ENCODE data around the gene CCR7. TPM values are rescaled to one million over a fixed set of nuclear protein-coding genes. Genes with fewer than 3 reads are reported as not detected.

Gene CCR7
- total RNA-seq, 2 donors from 2014 or later, result 0.72 to 1.9 TPM

DNA sequence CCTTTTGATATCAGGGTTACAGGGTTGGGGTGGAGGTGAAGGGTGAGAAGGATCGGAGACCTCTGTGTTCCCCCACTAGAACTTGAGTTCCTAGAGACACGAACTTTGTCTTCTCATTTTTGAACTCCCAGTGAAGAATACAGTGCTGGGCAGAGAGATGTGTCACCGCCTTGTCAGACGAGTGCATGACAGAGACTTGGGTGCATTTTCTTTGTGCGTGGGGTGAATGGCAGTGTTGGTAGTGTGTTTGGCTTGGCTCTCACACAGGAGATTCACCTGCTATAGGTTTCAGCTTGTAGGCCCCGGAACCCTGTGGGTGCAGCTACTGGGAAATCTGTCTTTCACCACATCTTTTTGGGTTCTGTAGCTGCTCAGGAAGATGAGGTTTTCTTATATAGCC, 40.0 kb upstream of the CCR7 start:
- Histone ChIP-seq H3K4me3 (no peak overlapping the region), H3K4me1 (no peaks in the 10 kb centered on the region), H3K36me3 (no peaks in the 10 kb centered on the region), H3K27ac (no peak overlapping the region), H3K9me3 (no peaks in the 10 kb centered on the region), H3K27me3 (no peaks in the 10 kb centered on the region), H3K9ac (ENCODE audit: low read depth in 2 of 2, low read length in 2 of 2) (no peak overlapping the region)
- intact Hi-C loops (cut with DNase I), result no loop called here
- TF ChIP-seq, protein P1, sequence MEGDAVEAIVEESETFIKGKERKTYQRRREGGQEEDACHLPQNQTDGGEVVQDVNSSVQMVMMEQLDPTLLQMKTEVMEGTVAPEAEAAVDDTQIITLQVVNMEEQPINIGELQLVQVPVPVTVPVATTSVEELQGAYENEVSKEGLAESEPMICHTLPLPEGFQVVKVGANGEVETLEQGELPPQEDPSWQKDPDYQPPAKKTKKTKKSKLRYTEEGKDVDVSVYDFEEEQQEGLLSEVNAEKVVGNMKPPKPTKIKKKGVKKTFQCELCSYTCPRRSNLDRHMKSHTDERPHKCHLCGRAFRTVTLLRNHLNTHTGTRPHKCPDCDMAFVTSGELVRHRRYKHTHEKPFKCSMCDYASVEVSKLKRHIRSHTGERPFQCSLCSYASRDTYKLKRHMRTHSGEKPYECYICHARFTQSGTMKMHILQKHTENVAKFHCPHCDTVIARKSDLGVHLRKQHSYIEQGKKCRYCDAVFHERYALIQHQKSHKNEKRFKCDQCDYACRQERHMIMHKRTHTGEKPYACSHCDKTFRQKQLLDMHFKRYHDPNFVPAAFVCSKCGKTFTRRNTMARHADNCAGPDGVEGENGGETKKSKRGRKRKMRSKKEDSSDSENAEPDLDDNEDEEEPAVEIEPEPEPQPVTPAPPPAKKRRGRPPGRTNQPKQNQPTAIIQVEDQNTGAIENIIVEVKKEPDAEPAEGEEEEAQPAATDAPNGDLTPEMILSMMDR (IDR thresholded peaks at IDR 0.05), result no peak
- DNase-seq, result no peak

DNA sequence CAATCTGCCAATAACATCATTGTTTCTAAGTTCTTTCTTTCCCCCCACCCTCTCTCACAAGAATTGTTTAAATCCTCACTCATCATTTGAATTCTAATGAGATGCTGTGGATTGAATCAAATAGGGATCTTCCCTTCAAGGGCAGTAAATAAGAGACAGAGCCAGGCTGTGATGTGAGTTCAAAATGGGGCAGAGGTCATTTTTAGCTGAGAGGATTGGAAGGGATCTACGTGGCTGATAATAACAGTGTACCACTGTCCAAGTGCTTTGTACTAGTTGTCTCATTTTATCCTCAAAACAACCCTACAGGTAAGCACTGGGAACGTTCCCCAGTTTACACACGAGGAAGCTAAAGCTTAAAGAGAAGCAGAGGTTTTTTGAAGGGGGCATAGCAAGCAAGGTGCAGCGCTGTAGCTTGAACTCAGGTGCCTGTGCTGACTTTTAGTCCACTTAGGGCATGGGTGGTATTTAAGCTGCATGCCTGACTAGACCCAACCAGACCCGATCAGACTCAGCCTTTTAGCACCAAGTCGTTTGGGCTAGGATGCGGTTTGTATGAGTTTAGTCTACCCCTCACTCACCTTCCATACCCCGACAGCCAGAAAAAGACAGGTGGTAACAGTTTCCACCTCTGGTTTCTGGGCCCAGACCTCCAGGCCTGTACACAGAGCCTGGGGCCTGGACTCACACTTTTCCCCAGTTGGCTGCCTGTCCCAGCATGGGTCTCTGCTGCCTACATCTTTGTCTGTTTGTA, 39.2 kb upstream of the CCR7 start:
- Histone ChIP-seq H3K9ac (ENCODE audit: low read depth in 2 of 2, low read length in 2 of 2) (no peak overlapping the region), H3K27me3 (no peaks in the 10 kb centered on the region), H3K27ac (no peak overlapping the region), H3K4me1 (no peaks in the 10 kb centered on the region), H3K4me3 (no peak overlapping the region), H3K9me3 (no peaks in the 10 kb centered on the region), H3K36me3 (no peaks in the 10 kb centered on the region)
- DNase-seq, result no peak
- intact Hi-C loops (cut with DNase I), result no loop called here
- TF ChIP-seq, protein P1 (IDR thresholded peaks at IDR 0.05), result no peak

DNA sequence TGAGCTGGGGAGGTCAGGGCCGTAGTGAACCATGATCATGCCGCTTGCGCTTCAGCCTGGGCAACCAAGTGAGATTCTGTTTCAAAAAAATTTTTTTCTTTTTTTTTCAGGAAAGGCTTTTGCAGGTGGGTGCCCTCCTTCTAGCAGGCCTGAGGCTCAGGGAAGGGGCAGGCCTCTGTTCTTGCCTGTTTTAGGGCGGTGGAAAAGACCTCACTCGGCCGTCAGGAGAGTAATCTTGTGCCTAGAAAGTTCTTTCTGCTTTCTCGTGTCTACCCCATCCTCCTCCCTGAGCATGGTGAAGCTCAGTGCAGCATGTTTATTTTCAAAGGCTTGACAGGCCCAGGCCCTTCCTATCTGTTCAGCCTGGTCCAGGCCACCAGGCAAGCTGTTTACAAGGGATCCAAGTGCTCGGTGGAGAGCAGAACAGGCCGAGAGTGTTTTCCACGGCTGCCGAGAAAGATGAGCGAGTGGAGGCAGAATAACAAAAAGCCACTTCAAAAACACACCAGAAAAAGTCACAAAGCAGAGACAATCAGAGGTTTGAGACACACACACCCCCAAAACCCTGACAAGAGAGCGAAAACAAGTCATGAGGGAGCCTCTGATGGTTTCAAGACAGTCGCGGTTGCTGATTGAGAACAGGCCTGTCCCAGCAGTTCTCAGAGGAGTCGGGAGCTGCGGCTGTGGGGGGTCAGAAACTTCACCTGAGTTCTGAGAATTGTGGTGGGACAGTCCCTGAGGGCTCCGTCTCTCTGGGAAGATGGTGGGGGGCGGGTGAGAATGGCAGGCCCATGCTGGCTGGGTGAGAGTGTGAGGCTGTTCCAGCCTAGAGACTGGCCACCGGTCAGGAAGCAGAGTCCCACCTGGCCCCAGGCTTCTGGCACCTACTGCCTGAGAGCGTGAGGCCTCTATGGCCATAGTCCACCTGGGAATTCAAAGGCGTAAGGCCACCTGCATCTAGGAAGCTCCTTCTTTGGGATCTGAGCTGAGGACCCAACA, 37.5 kb upstream of the CCR7 start:
- peak overlapping the region; percentile 44 for H3K27ac ChIP-seq
- H3K36me3 ChIP-seq, result no peaks in the 10 kb centered on the region
- TF ChIP-seq, protein P1 (IDR thresholded peaks at IDR 0.05), result no peak
- no peaks in the 10 kb centered on the region for H3K4me1 ChIP-seq
- DNase-seq, result no peak
- no peaks in the 10 kb centered on the region for H3K9me3 ChIP-seq
- H3K9ac ChIP-seq (ENCODE audit: low read depth in 2 of 2, low read length in 2 of 2), result no peak overlapping the region
- intact Hi-C loops (cut with DNase I), result no loop called here
- no peaks in the 10 kb centered on the region for H3K27me3 ChIP-seq
- H3K4me3 ChIP-seq, result no peak overlapping the region

DNA sequence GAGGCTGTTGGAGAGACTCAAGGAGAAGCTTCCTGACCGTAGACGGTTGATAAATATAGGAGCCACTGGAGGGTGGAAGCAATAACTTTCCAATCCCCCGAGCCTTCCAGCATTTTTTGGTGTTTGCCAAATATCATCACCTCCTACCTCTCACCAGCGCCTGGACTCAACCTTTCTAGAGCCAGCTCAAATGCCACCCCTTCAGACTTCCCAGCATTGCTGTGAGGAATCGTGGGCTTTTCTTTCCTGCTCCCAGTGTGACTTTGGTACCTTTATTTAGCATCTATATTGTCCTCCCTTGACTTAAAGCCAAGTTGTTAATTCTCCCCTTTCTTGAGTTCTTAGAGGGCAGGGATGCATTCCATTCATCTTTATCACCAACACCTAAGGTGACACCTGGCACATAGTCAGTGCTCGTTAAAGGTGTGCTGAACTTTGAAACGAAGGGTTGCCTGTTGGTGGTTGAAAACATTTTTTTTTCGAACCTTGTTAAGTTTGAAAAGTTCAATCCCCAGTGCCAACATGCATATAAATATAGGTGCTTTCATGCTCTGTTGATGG, 35.3 kb upstream of the CCR7 start:
- Histone ChIP-seq H3K4me1 (no peaks in the 10 kb centered on the region), H3K9ac (ENCODE audit: low read depth in 2 of 2, low read length in 2 of 2) (no peak overlapping the region), H3K27me3 (no peaks in the 10 kb centered on the region), H3K9me3 (no peaks in the 10 kb centered on the region), H3K27ac (no peak overlapping the region), H3K36me3 (no peaks in the 10 kb centered on the region), H3K4me3 (no peak overlapping the region)
- TF ChIP-seq, protein P1 (IDR thresholded peaks at IDR 0.05), result no peak
- intact Hi-C loops (cut with DNase I), result no loop called here
- no peak for DNase-seq

DNA sequence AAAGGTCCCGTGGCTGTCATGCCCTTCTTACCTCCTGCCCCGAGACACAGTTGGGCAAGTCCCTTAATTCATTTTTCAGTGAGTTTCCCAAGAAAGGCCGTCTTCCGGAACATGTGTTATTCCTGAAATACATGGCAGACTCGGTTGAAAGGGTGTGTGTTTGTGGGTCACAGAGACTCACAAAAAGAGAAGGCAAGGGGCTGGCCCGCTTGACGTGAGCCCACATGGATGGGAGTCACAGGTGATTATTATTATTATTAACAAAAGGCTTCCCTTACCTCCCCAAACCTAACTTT, 34.1 kb upstream of the CCR7 start:
- intact Hi-C loops (cut with DNase I), result no loop called here
- H3K4me3 ChIP-seq, result no peak overlapping the region
- no peaks in the 10 kb centered on the region for H3K27me3 ChIP-seq
- no peaks in the 10 kb centered on the region for H3K4me1 ChIP-seq
- TF ChIP-seq, protein P1 (IDR thresholded peaks at IDR 0.05), result no peak
- no peak for DNase-seq
- no peak overlapping the region for H3K9ac ChIP-seq (ENCODE audit: low read depth in 2 of 2, low read length in 2 of 2)
- no peak overlapping the region for H3K27ac ChIP-seq
- no peaks in the 10 kb centered on the region for H3K36me3 ChIP-seq
- no peaks in the 10 kb centered on the region for H3K9me3 ChIP-seq

Measured in colonic mucosa (tissue), 4 donors.